Prostate gland (tissue), 2 donors: Measurements from ENCODE around the gene RGMB.

Source experiments
- POLR2A ChIP-seq: fragments of 450-650 bp; IDR thresholded peaks from one replicate; pipeline ENCODE4 v1.6.1; 2016; ENCODE audit warnings: antibody characterized with exemption, mild to moderate bottlenecking
- POLR2AphosphoS5 ChIP-seq: sonication (generic); formaldehyde crosslinking; IDR thresholded peaks from one replicate; pipeline ENCODE4 v1.6.1; 2017; ENCODE audit warnings: antibody characterized with exemption
- TF ChIP-seq, protein P1 (sequence below), 4 experiments: fragments of 200-600 bp in 2 of 4; fragments of 450-650 bp in 2 of 4; sonication (generic) in 2 of 4; IDR thresholded peaks; 1 replicate in 3 of 4; 2 replicates in 1 of 4; pipeline ENCODE4 v1.5.1; 2016 to 2019; ENCODE audit warnings: antibody characterized with exemption in 4 of 4, mild to moderate bottlenecking in 2 of 4, moderate library complexity in 2 of 4

GRCh38 chr5:98795243-98795642 is 21.8 kb downstream of the RGMB start:
- TF ChIP-seq POLR2AphosphoS5: no peak
- TF ChIP-seq, protein P1, sequence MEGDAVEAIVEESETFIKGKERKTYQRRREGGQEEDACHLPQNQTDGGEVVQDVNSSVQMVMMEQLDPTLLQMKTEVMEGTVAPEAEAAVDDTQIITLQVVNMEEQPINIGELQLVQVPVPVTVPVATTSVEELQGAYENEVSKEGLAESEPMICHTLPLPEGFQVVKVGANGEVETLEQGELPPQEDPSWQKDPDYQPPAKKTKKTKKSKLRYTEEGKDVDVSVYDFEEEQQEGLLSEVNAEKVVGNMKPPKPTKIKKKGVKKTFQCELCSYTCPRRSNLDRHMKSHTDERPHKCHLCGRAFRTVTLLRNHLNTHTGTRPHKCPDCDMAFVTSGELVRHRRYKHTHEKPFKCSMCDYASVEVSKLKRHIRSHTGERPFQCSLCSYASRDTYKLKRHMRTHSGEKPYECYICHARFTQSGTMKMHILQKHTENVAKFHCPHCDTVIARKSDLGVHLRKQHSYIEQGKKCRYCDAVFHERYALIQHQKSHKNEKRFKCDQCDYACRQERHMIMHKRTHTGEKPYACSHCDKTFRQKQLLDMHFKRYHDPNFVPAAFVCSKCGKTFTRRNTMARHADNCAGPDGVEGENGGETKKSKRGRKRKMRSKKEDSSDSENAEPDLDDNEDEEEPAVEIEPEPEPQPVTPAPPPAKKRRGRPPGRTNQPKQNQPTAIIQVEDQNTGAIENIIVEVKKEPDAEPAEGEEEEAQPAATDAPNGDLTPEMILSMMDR (IDR thresholded peaks at IDR 0.05): no peak
- no peak for TF ChIP-seq POLR2A
